Epithelial cell of esophagus (primary cell): Measurements from ENCODE around the gene CCNE1.
A peak's percentile ranks its signal among the peaks of the same experiment; 100 is the strongest.

Source experiments
- DNase-seq: peaks from one replicate; pipeline ENCODE4 v3.0.0; 2010; ENCODE audit warnings: low read depth
- H3K4me3 ChIP-seq: 2 replicates; pipeline ENCODE4 v1.5.1; 2011; ENCODE audit warnings: mild to moderate bottlenecking, low read length, control low read depth
- TF ChIP-seq, protein P1 (sequence below): IDR thresholded peaks from 2 replicates; pipeline ENCODE4 v1.5.1; 2011; ENCODE audit warnings: low read depth, mild to moderate bottlenecking, low read length, control low read depth, inconsistent platforms; ENCODE audit not compliant: insufficient read depth; ENCODE audit errors: missing control alignments

CCNE1 gene

GRCh38 chr19:29811125-29812079 is at the start of gene CCNE1:
Gene CCNE1, plus strand, starts transcription at chr19:29811991. Its CDS starts 565 bp downstream, at chr19:29812556.
- H3K4me3 ChIP-seq, result peak within 1 kb of the TSS; percentile 38
- DNase-seq, result peak; percentile 91
- TF ChIP-seq, protein P1, sequence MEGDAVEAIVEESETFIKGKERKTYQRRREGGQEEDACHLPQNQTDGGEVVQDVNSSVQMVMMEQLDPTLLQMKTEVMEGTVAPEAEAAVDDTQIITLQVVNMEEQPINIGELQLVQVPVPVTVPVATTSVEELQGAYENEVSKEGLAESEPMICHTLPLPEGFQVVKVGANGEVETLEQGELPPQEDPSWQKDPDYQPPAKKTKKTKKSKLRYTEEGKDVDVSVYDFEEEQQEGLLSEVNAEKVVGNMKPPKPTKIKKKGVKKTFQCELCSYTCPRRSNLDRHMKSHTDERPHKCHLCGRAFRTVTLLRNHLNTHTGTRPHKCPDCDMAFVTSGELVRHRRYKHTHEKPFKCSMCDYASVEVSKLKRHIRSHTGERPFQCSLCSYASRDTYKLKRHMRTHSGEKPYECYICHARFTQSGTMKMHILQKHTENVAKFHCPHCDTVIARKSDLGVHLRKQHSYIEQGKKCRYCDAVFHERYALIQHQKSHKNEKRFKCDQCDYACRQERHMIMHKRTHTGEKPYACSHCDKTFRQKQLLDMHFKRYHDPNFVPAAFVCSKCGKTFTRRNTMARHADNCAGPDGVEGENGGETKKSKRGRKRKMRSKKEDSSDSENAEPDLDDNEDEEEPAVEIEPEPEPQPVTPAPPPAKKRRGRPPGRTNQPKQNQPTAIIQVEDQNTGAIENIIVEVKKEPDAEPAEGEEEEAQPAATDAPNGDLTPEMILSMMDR, result no peak

GRCh38 chr19:29763196-29763595 is 48.6 kb upstream of the CCNE1 start:
- TF ChIP-seq, protein P1, result no peak
- DNase-seq, result no peak
- H3K4me3 ChIP-seq, result no peak overlapping the region

GRCh38 chr19:29764361-29764760 is 47.4 kb upstream of the CCNE1 start:
- no peak overlapping the region for H3K4me3 ChIP-seq
- TF ChIP-seq, protein P1, result no peak
- DNase-seq, result no peak

- DNase-seq, result no peak
- no peak overlapping the region for H3K4me3 ChIP-seq
- TF ChIP-seq, protein P1, result no peak
Observed at GRCh38 chr19:29766100-29766499, 45.7 kb upstream of the CCNE1 start.

- no peak overlapping the region for H3K4me3 ChIP-seq
- TF ChIP-seq, protein P1, result no peak
- DNase-seq, result no peak
Observed at GRCh38 chr19:29767039-29767735, 44.6 kb upstream of the CCNE1 start.

- TF ChIP-seq, protein P1, result no peak
- no peak for DNase-seq
- no peak overlapping the region for H3K4me3 ChIP-seq
Observed at GRCh38 chr19:29768166-29768565, 43.6 kb upstream of the CCNE1 start.
